ENCODE measurements around the gene FOXJ3.
"Not testable (repeated sequence)": the region's sequence is repeated elsewhere in the genome, so short reads cannot be mapped to it uniquely, and the experiment has no call there.

The FOXJ3 gene

DNA sequence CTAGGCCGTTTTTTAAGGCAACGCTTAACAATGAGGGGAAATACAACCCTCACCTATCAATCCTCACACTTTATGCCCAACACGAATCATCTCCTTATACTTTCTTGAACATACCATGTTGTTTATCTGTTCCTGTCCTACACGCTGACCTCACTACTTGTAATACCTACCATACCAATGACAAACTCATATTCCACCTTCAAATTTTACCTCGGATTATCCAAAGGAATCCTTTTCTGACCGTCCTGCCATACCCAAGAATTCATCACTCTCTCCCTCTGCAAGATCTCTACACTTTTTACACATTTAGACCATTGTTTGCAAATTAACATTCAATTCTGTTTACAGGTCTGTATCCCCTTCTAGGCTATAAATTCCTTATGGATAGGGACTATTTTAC is 106.1 kb downstream of the FOXJ3 start:
- no peak for DNase-seq
- Mint-ChIP-seq H3K36me3 (peaks cover 6 to 11% of the 10 kb centered on the region in 2 donors), H3K4me3 (no peak overlapping the region), H3K27ac (no peak overlapping the region), H3K27me3 (no peaks in the 10 kb centered on the region), H3K9me3 (peaks cover under 1 to 1% of the 10 kb centered on the region in 2 donors), H3K4me1 (peaks cover 4 to 6% of the 10 kb centered on the region in 2 donors)
- ATAC-seq (replicated peaks) = no peak

DNA sequence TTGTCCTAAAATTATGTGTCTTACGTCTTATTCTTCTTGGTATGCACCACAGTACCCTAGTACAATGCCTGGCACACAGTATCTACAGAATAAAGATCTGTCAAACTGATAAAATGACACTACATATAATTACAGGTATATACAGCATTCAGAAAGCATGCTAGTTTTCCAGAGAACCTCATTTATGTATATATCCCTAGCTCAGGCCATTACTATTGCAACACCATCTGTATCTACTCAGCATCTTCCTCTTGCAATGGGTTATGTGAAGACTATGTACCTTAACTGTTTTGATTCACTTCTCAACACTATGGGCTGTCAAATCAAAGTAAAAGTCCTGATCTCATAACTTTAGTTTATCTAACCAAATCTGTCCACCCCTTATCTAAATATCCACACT is 112.0 kb downstream of the FOXJ3 start:
- Mint-ChIP-seq H3K36me3 (peaks cover 23 to 38% of the 10 kb centered on the region in 2 donors), H3K27ac (no peak overlapping the region)

DNA sequence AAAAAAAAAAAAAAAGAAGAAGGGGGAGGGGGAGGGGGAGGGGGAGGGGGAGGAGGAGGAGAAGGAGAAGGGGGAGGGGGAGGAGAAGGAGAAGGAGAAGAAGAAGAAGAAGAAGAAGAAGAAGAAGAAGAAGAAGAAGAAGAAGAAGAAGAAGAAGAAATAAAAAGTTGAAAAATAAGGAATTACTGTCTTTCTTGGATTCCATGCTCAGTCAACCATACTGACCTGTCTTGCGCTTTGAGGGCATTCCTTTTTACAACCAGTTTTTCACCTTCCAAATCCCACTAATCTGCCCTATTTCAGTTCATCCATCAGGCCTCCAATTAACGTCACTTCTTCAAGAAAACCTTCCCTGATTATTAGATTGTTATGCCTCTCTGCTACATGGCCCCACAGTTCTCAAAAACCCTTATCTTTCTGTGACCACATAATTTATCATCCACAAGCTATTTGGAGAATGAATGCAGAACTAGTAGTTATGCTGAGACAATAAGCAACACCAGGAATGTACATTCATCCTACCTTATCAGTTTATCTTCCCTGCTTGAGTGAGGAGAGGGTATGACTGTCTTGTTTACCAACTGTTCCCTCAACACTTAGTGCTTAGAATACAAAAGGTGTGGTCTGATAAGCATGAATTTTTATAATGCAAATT is 113.0 kb downstream of the FOXJ3 start:
- H3K4me3 Mint-ChIP-seq = no peak overlapping the region
- no peaks in the 10 kb centered on the region for H3K27me3 Mint-ChIP-seq
- peaks cover 33 to 46% of the 10 kb centered on the region in 2 donors for H3K36me3 Mint-ChIP-seq
- H3K4me1 Mint-ChIP-seq = peaks cover 13 to 29% of the 10 kb centered on the region in 2 donors
- ATAC-seq (replicated peaks) (no peak), DNase-seq (no peak)
- H3K9me3 Mint-ChIP-seq = peaks cover 0 to 2% of the 10 kb centered on the region in 2 donors
- H3K27ac Mint-ChIP-seq = no peak overlapping the region

More for the DNA sequence above, 112.0 kb downstream of the FOXJ3 start:
- Mint-ChIP-seq H3K27me3 (no peaks in the 10 kb centered on the region), H3K9me3 (peaks cover 0 to 2% of the 10 kb centered on the region in 2 donors), H3K4me3 (no peak overlapping the region), H3K4me1 (peaks cover 13 to 29% of the 10 kb centered on the region in 2 donors)
- DNase-seq (no peak), ATAC-seq (replicated peaks) (no peak)

DNA sequence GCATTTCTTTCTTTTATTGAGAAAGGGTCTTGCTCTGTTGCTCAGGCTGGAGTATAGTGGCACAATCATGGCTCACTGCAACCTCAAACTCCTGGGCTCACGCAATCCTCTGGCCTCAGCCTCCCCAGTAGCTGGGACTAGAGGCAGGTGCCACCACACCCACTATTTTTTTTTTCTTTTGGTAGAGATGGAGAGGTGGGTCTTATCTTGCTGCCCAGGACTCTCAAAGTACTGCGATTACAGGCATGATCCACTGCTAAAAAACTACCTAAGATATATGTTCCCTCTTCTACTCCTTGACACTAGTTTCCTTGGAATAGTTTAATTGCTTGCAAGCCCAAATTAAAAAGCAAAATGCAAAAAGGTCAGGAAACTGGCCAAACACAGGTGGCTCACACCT is 113.6 kb downstream of the FOXJ3 start:
- no peak overlapping the region for H3K4me3 Mint-ChIP-seq
- peaks cover 32 to 46% of the 10 kb centered on the region in 2 donors for H3K36me3 Mint-ChIP-seq
- H3K27ac Mint-ChIP-seq = no peak overlapping the region

DNA sequence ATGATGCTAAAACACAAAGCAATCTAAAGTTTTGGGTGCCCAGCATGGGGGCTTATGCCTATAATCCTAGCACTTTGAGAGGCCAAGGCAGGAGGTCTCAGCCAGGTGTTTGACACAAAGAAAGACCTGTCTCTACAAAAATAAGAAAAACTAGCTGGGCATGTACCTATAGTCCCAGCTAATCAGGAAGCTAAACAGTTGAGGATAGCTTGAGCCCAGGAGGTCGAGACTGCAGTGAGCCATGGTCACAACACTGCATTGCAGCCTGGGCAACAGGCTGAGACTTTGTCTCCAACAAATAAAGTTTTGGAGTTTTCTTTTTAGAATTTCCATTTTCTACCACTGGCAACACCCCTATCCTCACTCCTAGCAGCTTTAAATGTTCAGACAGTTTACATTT is 115.4 kb downstream of the FOXJ3 start:
- Mint-ChIP-seq H3K27me3 (no peaks in the 10 kb centered on the region), H3K9me3 (peaks cover 3 to 4% of the 10 kb centered on the region in 2 donors), H3K4me1 (peaks cover 13 to 32% of the 10 kb centered on the region in 2 donors), H3K4me3 (no peak overlapping the region), H3K27ac (no peak overlapping the region), H3K36me3 (peaks cover 33 to 55% of the 10 kb centered on the region in 2 donors)
- ATAC-seq (replicated peaks) (no peak), DNase-seq (no peak)

More for the DNA sequence above, 113.6 kb downstream of the FOXJ3 start:
- DNase-seq (no peak), ATAC-seq (replicated peaks) (no peak)
- peaks cover 0 to 2% of the 10 kb centered on the region in 2 donors for H3K9me3 Mint-ChIP-seq
- no peaks in the 10 kb centered on the region for H3K27me3 Mint-ChIP-seq
- peaks cover 13 to 29% of the 10 kb centered on the region in 2 donors for H3K4me1 Mint-ChIP-seq

DNA sequence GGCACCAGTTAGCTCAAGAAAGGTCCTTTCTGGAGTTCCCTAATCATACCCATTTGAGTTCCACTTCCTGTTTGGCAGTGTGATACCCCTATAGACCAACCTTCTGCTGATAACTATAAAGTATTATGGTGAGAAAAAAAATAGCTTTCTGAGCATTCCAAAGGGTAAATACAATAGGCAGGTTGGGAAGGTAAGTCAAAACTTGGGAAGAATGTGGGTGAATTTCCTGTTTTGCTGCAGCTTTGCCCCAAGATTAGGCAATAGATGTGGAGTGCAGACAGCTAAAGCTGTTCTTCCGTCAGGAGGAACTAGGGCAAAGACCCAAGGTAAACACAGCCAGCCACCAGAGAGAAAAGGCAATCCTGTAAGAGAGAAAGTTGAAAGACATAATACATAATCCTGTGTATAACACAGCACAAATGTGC is 120.6 kb downstream of the FOXJ3 start:
- peaks cover 20 to 29% of the 10 kb centered on the region in 2 donors for H3K4me1 Mint-ChIP-seq
- no peak overlapping the region for H3K4me3 Mint-ChIP-seq
- H3K27me3 Mint-ChIP-seq = no peaks in the 10 kb centered on the region
- peaks cover 34 to 68% of the 10 kb centered on the region in 2 donors for H3K36me3 Mint-ChIP-seq
- peaks cover 4 to 5% of the 10 kb centered on the region in 2 donors for H3K9me3 Mint-ChIP-seq
- DNase-seq (no peak), ATAC-seq (replicated peaks) (no peak)
- peak overlapping the region; percentile 25 for H3K27ac Mint-ChIP-seq

DNA sequence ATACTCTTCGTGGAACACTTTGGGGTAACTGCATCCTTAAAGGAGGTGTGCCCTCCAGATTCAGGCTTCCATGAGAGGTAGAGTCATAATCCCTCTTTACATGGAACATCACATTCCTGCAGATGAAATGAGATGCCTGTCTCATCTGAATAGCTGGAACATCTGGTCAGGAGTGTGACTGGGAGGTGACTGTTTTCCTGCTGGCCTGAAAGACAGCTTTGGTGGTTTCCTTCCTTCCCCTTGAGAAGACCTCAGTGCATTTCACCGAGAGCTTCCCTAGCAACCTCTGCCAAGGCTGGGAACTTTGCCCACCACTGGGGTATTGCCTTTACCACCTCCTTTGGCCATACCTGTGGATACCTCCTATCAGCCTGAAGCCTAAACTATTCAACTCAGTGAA is 123.8 kb downstream of the FOXJ3 start:
- no peak overlapping the region for H3K27ac Mint-ChIP-seq
- no peaks in the 10 kb centered on the region for H3K27me3 Mint-ChIP-seq
- H3K9me3 Mint-ChIP-seq = peaks cover 9 to 11% of the 10 kb centered on the region in 2 donors
- DNase-seq (no peak), ATAC-seq (replicated peaks) (no peak)
- peaks cover 19 to 48% of the 10 kb centered on the region in 2 donors for H3K4me1 Mint-ChIP-seq
- H3K4me3 Mint-ChIP-seq = no peak overlapping the region
- H3K36me3 Mint-ChIP-seq = peaks cover 33 to 58% of the 10 kb centered on the region in 2 donors

DNA sequence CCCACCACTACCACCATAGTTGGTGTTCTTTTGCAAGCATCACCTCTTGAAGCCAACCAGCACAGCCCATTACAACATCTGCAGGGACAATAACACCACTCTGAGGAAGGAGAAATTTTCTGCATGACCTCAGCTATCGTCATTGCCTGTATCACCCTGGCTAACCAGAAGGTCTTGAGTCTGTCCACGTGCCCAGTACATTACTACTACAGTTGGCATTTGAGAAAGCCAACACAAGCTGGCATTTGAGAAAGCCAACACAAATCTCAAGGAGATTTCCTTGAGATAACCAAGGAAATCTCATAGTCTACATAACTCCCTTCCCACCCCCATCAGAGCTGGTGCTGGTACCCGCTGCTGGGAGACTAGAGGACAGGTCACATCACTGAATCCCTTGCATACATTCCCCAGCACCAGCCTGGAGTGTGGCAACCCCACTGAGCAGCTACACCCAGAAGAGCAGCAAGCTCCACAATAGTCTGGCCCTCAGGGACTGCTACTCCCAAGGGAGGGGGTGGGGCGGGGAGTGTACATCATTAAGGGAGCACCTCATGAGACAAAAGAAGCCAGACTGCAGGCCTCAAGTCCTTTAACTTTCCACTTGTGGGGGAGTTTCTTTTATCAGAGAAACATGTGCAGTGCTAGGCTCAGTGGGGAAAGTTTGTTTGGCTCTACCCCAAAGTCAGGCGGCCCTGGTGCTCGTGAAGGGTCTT is 124.5 kb downstream of the FOXJ3 start:
- ATAC-seq (replicated peaks) (peak; percentile 46 to 72), DNase-seq (no peak)
- H3K4me1 Mint-ChIP-seq = peaks cover 19 to 48% of the 10 kb centered on the region in 2 donors
- no peak overlapping the region for H3K27ac Mint-ChIP-seq
- no peak overlapping the region for H3K4me3 Mint-ChIP-seq
- peaks cover 9 to 11% of the 10 kb centered on the region in 2 donors for H3K9me3 Mint-ChIP-seq
- H3K36me3 Mint-ChIP-seq = peaks cover 35 to 60% of the 10 kb centered on the region in 2 donors
- H3K27me3 Mint-ChIP-seq = no peaks in the 10 kb centered on the region

DNA sequence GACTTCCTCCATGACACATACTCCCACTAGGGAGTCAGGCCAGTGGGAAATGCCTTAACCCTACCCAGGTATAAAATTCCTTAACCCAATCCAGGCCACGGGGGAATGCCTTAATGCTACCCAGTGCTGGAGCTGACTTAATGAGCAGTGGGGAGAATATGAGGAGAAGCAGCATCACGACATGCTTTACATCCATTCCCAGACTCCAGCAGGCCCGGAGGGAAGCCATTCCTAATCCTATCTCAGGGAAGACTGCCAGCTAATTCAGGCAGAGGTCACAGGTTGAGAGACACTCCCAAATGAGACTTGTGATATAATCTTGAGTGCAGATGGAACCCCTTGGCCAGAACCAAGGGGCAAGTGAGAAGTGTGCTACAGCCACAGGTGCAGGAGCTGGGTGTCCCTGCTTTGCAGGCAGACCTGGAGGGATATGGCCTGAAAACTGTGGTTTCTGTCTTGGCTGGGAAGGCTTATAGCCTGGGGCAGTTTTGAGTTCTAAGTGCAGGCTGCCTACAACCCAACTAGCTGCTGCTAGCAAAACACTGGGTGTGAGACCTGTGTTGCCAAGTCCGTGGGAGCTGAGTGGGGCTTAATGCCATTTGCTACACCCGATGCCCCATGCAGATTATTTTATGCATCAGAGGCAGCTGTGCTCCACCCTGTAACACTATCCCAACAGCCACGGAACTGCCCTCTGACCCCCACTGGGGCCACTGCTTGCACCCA is 125.3 kb downstream of the FOXJ3 start:
- no peak for DNase-seq
- no peak overlapping the region for H3K27ac Mint-ChIP-seq
- peaks cover 19 to 46% of the 10 kb centered on the region in 2 donors for H3K4me1 Mint-ChIP-seq
- no peak for ATAC-seq (replicated peaks)
- H3K36me3 Mint-ChIP-seq = peaks cover 35 to 60% of the 10 kb centered on the region in 2 donors
- H3K27me3 Mint-ChIP-seq = no peaks in the 10 kb centered on the region
- peaks cover 7 to 8% of the 10 kb centered on the region in 2 donors for H3K9me3 Mint-ChIP-seq
- H3K4me3 Mint-ChIP-seq = no peak overlapping the region

DNA sequence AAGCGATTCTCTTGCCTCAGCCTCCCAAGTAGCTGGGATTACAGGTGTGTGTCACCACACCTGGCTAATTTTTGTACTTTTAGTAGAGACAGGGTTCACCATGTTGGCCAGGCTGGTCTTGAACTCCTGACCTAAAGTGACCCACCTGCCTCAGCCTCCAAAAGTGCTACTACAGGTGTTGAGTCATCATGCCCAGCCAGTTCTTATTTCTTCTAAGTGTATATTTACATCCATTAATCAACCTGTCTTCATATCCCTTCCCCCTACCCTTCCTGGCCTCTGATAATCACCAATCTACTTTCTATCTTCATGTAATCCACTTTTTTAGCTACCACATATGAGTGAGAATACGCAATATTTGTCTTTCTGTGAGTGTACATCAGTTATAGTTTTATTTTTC is 128.1 kb downstream of the FOXJ3 start:
- H3K9me3 Mint-ChIP-seq = peaks cover 13 to 16% of the 10 kb centered on the region in 2 donors
- not testable (repeated sequence) for H3K27ac Mint-ChIP-seq; ATAC-seq (replicated peaks); H3K27me3 Mint-ChIP-seq; DNase-seq; H3K4me3 Mint-ChIP-seq
- H3K4me1 Mint-ChIP-seq = peaks cover 19 to 40% of the 10 kb centered on the region in 2 donors
- peaks cover 43 to 66% of the 10 kb centered on the region in 2 donors for H3K36me3 Mint-ChIP-seq

DNA sequence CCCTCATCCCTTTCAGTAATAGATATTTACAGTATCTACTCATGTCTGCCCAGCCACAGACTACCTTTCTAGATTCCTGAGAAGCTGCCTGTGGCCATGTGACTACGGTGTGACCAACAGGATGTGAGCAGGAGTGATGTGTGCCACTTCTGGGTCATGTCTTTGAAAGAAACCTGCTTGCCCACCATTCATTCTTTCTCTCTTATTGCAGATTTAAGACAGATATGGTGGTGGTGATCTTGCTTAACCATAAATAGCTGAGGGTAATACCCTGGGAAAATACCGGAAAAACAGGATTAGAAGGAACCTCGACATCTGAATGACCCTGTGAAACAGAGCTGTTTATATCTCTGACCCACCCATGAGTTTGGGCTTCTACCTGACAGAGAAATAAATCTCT is 128.9 kb downstream of the FOXJ3 start:
- DNase-seq = no peak

DNA sequence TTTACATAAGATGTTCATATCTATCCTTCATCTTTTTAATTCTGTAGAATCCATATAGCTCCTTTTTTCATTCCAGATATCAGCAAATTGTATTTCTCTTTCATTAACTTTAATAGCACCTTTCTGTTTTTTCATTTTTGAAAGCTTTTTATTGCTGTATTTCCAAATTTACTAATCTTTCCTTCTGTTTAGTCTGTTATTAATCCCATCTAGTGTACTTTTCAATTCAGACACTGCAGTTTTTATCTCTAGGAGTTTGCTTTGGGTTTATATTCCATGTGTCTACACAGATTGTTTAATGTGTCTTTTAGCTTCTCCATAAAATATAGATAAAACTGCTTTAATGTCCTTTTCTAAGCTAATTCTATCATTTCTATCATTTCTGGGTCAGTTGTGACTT is 133.0 kb downstream of the FOXJ3 start:
- ATAC-seq (replicated peaks) (no peak), DNase-seq (no peak)
- Mint-ChIP-seq H3K27ac (no peak overlapping the region), H3K27me3 (no peaks in the 10 kb centered on the region), H3K4me1 (peaks cover under 1 to 4% of the 10 kb centered on the region in 2 donors), H3K9me3 (peaks cover 11 to 12% of the 10 kb centered on the region in 2 donors), H3K4me3 (no peak overlapping the region), H3K36me3 (peaks cover 46 to 67% of the 10 kb centered on the region in 2 donors)

More for the DNA sequence above, 128.9 kb downstream of the FOXJ3 start:
- H3K27ac Mint-ChIP-seq = no peak overlapping the region
- no peak overlapping the region for H3K4me3 Mint-ChIP-seq
- ATAC-seq (replicated peaks) = no peak
- H3K36me3 Mint-ChIP-seq = peaks cover 43 to 65% of the 10 kb centered on the region in 2 donors
- H3K9me3 Mint-ChIP-seq = peaks cover 13 to 17% of the 10 kb centered on the region in 2 donors
- no peaks in the 10 kb centered on the region for H3K27me3 Mint-ChIP-seq
- H3K4me1 Mint-ChIP-seq = peaks cover 14 to 34% of the 10 kb centered on the region in 2 donors

DNA sequence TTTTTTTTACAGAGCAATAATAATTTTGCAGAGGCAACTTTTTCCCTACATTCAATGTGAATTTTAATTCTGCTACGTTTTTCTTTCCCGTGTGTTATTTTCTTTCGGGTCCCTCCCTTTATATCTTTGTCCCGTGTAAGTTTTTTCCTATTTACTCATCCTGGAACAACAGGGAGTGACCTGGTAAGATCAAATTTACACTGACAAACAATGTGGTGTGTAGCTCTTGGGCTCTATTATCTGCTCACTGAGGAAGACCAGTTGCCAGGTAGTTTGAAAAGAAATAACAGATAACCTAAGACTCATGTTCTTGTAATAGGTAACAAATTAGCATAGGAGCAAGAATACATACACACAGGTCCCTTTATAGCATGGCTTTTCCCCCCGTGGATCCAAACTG is 136.8 kb downstream of the FOXJ3 start:
- no peak overlapping the region for H3K27ac Mint-ChIP-seq

DNA sequence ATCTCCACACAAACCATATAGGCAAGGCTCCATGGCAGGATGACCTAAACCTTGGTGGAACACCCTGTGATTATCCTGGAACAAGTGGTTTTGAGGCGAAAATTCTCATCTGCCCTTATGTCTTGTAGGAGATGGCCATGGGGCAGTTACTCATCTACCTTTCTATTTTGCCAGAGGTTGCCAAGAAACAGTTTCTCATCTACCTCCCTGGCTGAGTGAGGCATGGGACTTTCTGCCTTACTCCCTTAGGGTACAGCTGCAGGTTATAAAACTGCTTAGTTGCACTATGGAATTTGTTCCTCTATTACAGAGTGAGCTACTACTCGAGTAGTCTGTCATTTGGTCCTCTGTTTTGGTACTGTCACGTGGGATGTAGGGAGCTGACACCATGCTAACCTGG is 139.2 kb downstream of the FOXJ3 start:
- no peaks in the 10 kb centered on the region for H3K4me1 Mint-ChIP-seq
- DNase-seq = no peak
- no peak overlapping the region for H3K27ac Mint-ChIP-seq
- H3K36me3 Mint-ChIP-seq = peaks cover 19 to 36% of the 10 kb centered on the region in 2 donors
- no peaks in the 10 kb centered on the region for H3K9me3 Mint-ChIP-seq
- no peak for ATAC-seq (replicated peaks)
- H3K4me3 Mint-ChIP-seq = no peak overlapping the region
- H3K27me3 Mint-ChIP-seq = no peaks in the 10 kb centered on the region

More for the DNA sequence above, 136.8 kb downstream of the FOXJ3 start:
- Mint-ChIP-seq H3K4me3 (no peak overlapping the region), H3K27me3 (no peaks in the 10 kb centered on the region), H3K36me3 (peaks cover 26 to 45% of the 10 kb centered on the region in 2 donors), H3K9me3 (peaks cover 7 to 9% of the 10 kb centered on the region in 2 donors), H3K4me1 (no peaks in the 10 kb centered on the region)
- DNase-seq (no peak), ATAC-seq (replicated peaks) (no peak)
